H1 (cell line): Measurements from ENCODE around the gene CRISPLD2. TPM values are rescaled to one million over a fixed set of nuclear protein-coding genes. Genes with fewer than 3 reads are reported as not detected.
"Not testable (repeated sequence)": the region's sequence is repeated elsewhere in the genome, so short reads cannot be mapped to it uniquely, and the experiment has no call there.

ENCODE experiments used
- CTCF ChIA-PET: fragments of 300-600 bp; sonication (Branson Sonifier 250); formaldehyde crosslinking; loops from one replicate; lab custom pipeline; 2021; ENCODE audit not compliant: partially characterized antibody; lab: Charles Lee
- POLR2A ChIA-PET: fragments of 300-600 bp; sonication (Branson Sonifier 250); formaldehyde crosslinking; loops from one replicate; lab custom pipeline; 2021; ENCODE audit warnings: inconsistent platforms; ENCODE audit not compliant: partially characterized antibody; lab: Charles Lee
- DNase-seq, 2 experiments: peaks; one replicate each; pipeline versions ENCODE4 v3.0.0 to v3.0.0-alpha.2; 2010 to 2022; ENCODE audit warnings: low spot score in 2 of 2, low read depth in 1 of 2, mixed read lengths in 1 of 2
- FAIRE-seq: peaks from 2 replicates; lab custom pipeline; 2011; peaks lifted over from hg19 to GRCh38; lab: Jason Lieb, UNC
- H2AFZ ChIP-seq: 2 replicates; pipeline ENCODE4 v1.8.1; 2012; ENCODE audit warnings: low read length, inconsistent platforms
- H2AK5ac ChIP-seq: 2 replicates; pipeline ENCODE4 v1.6.1; 2013; ENCODE audit warnings: low read depth, low read length
- H2BK120ac ChIP-seq: replicated peaks from 2 replicates; pipeline ENCODE3; 2013; ENCODE audit warnings: low read depth, low read length, inconsistent platforms
- H2BK12ac ChIP-seq: 2 replicates; pipeline ENCODE4 v1.6.1; 2013; ENCODE audit warnings: low read depth, low read length
- H2BK15ac ChIP-seq: 2 replicates; pipeline ENCODE4 v1.6.1; 2013; ENCODE audit warnings: low read length
- H2BK20ac ChIP-seq: 2 replicates; pipeline ENCODE4 v1.6.1; 2013; ENCODE audit warnings: low read length
- H2BK5ac ChIP-seq: 2 replicates; pipeline ENCODE4 v1.6.1; 2013; ENCODE audit warnings: low read depth, low read length
- H3K14ac ChIP-seq: 2 replicates; pipeline ENCODE4 v1.6.1; 2013; ENCODE audit warnings: inconsistent platforms; ENCODE audit not compliant: insufficient read length
- H3K18ac ChIP-seq: 2 replicates; pipeline ENCODE4 v1.6.1; 2013; ENCODE audit warnings: low read length; ENCODE audit errors: extremely low read depth
- H3K23ac ChIP-seq: 2 replicates; pipeline ENCODE4 v1.6.1; 2013; ENCODE audit warnings: inconsistent platforms; ENCODE audit not compliant: insufficient read length
- H3K23me2 ChIP-seq: 2 replicates; pipeline ENCODE4 v1.6.1; 2013; ENCODE audit warnings: low read depth, low read length
- H3K27ac ChIP-seq: 2 replicates; pipeline ENCODE4 v1.6.1; 2011; ENCODE audit warnings: low read depth, low read length, inconsistent platforms
- H3K27me3 ChIP-seq, 4 experiments: replicated peaks in 1 of 4; 1 replicate in 1 of 4; 2 replicates in 3 of 4; pipeline versions ENCODE4 v1.6.1 to v1.8.1; 2011 to 2013; ENCODE audit warnings: low read length in 3 of 4, mild to moderate bottlenecking in 3 of 4, inconsistent platforms in 2 of 4, mixed read lengths in 2 of 4, moderate library complexity in 1 of 4; ENCODE audit not compliant: control insufficient read depth in 3 of 4, insufficient read depth in 3 of 4; ENCODE audit errors: extremely low read depth in 1 of 4
- H3K36me3 ChIP-seq, 4 experiments: 2 replicates each; pipeline versions ENCODE4 v1.6.1 to v1.8.1; 2011 to 2013; ENCODE audit warnings: mild to moderate bottlenecking in 4 of 4, low read length in 3 of 4, moderate library complexity in 2 of 4, control low read depth in 1 of 4, inconsistent platforms in 1 of 4; ENCODE audit not compliant: insufficient read depth in 4 of 4, control insufficient read depth in 2 of 4
- H3K4ac ChIP-seq: replicated peaks from 2 replicates; pipeline ENCODE3; 2013; ENCODE audit warnings: low read length, low read depth, mixed read lengths, inconsistent platforms; ENCODE audit not compliant: insufficient read length
- H3K4me1 ChIP-seq, 4 experiments: replicated peaks in 1 of 4; 1 replicate in 1 of 4; 2 replicates in 3 of 4; pipeline versions ENCODE4 v1.6.1 to v1.8.1; 2011 to 2013; ENCODE audit warnings: low read length in 3 of 4, inconsistent platforms in 2 of 4, mixed read lengths in 1 of 4; ENCODE audit not compliant: insufficient read depth in 4 of 4, control insufficient read depth in 3 of 4
- H3K4me2 ChIP-seq, 2 experiments: 2 replicates each; pipeline versions ENCODE4 v1.6.1 to v1.8.1; 2011 to 2013; ENCODE audit warnings: low read depth in 2 of 2, low read length in 2 of 2, control low read depth in 1 of 2, inconsistent platforms in 1 of 2, mild to moderate bottlenecking in 1 of 2; ENCODE audit not compliant: insufficient read depth in 1 of 2
- H3K4me3 ChIP-seq, 4 experiments: fragments of 200-600, 300-600 bp in 1 of 4; sonication (generic), shearing (Covaris generic), sonication (Bioruptor Twin) in 1 of 4; 2 replicates each; pipeline versions ENCODE4 v1.5.1 to v1.8.1; 2011 to 2016; ENCODE audit warnings: low read length in 4 of 4, low read depth in 3 of 4, control low read depth in 2 of 4, inconsistent platforms in 2 of 4, mild to moderate bottlenecking in 2 of 4, mixed read lengths in 1 of 4, moderate library complexity in 1 of 4; ENCODE audit not compliant: insufficient read depth in 2 of 4; ENCODE audit errors: extremely low read depth in 1 of 4
- H3K56ac ChIP-seq: replicated peaks from 2 replicates; pipeline ENCODE3; 2013; ENCODE audit warnings: low read depth, mild to moderate bottlenecking, mixed read lengths, low read length, inconsistent platforms; ENCODE audit not compliant: insufficient read length
- H3K79me1 ChIP-seq: 2 replicates; pipeline ENCODE4 v1.6.1; 2013; ENCODE audit warnings: low read depth, low read length, control low read depth
- H3K79me2 ChIP-seq, 2 experiments: 2 replicates each; pipeline versions ENCODE4 v1.6.1 to v1.8.1; 2012 to 2013; ENCODE audit warnings: low read length in 2 of 2, mild to moderate bottlenecking in 2 of 2, inconsistent platforms in 1 of 2; ENCODE audit not compliant: insufficient read depth in 2 of 2, control insufficient read depth in 1 of 2
- H3K9ac ChIP-seq, 4 experiments: replicated peaks in 1 of 4; 1 replicate in 1 of 4; 2 replicates in 3 of 4; pipeline versions ENCODE4 v1.6.1 to v1.8.1; 2011 to 2013; ENCODE audit warnings: low read depth in 3 of 4, low read length in 3 of 4, control low read depth in 2 of 4, mild to moderate bottlenecking in 2 of 4, moderate library complexity in 2 of 4, inconsistent platforms in 1 of 4; ENCODE audit errors: extremely low read depth in 1 of 4
- H3K9me3 ChIP-seq, 2 experiments: 2 replicates each; pipeline versions ENCODE4 v1.6.1 to v1.8.1; 2012 to 2013; ENCODE audit warnings: mild to moderate bottlenecking in 2 of 2, moderate library complexity in 2 of 2, control low read depth in 1 of 2, inconsistent platforms in 1 of 2, low read depth in 1 of 2, low read length in 1 of 2, mixed read lengths in 1 of 2; ENCODE audit not compliant: insufficient read depth in 2 of 2
- H4K20me1 ChIP-seq, 2 experiments: replicated peaks in 1 of 2; 2 replicates each; pipeline versions ENCODE3 to v1.8.1; 2011 to 2013; ENCODE audit warnings: inconsistent platforms in 2 of 2, low read length in 2 of 2, mild to moderate bottlenecking in 1 of 2; ENCODE audit not compliant: insufficient read depth in 2 of 2, control insufficient read depth in 1 of 2
- H4K5ac ChIP-seq: 2 replicates; pipeline ENCODE4 v1.6.1; 2013; ENCODE audit warnings: low read length, low read depth, mixed read lengths, inconsistent platforms; ENCODE audit not compliant: insufficient read length
- H4K8ac ChIP-seq: 2 replicates; pipeline ENCODE4 v1.8.0; 2013; ENCODE audit warnings: mild to moderate bottlenecking, moderate library complexity, low read length, inconsistent platforms; ENCODE audit not compliant: insufficient read depth; ENCODE audit errors: extremely low read depth
- H4K91ac ChIP-seq: replicated peaks from 2 replicates; pipeline ENCODE3; 2013; ENCODE audit warnings: low read length, mixed read lengths, inconsistent platforms; ENCODE audit not compliant: insufficient read length
- WGBS, 2 experiments: shearing (Covaris generic) in 1 of 2; methylation state at CpG; one replicate each; pipeline versions ENCODE4 v1.1.6 to v1.1.7; 2013 to 2015; ENCODE audit warnings: low lambda C conversion rate in 2 of 2, mixed read lengths in 2 of 2, inconsistent platforms in 1 of 2, low coverage in 1 of 2, missing lambda C conversion rate in 1 of 2; ENCODE audit not compliant: insufficient replicate concordance in 2 of 2, insufficient coverage in 1 of 2, insufficient read length in 1 of 2; ENCODE audit errors: extremely low coverage in 1 of 2, missing lambda C conversion rate in 1 of 2; 5-methylcytosine and 5-hydroxymethylcytosine counted together
- polyA plus RNA-seq, 7 experiments: library from polyadenylated mRNA; depleted of rRNA in 3 of 7; stranded (reverse) in 5 of 7; unstranded in 2 of 7; fragments of >200 nt in 5 of 7; fragments of 200-250 nt in 2 of 7; gene quantifications; 1 replicate in 5 of 7; 2 replicates in 1 of 7; 4 replicates in 1 of 7; pipeline versions ENCODE4 v1.2.1 to v1.2.3, GENCODE V29; 2011 to 2013; ENCODE audit warnings: missing spikeins in 2 of 7, mixed read lengths in 2 of 7
- total RNA-seq: library from RNA; stranded (reverse); fragmentation: NEBNext Ultra II Directional; extraction: Animal tissue kit (Norgen Biotek cat#: 25700); gene quantifications from 2 replicates; pipeline ENCODE4 v1.2.1, GENCODE V29; 2021

CRISPLD2 gene
- total and polyA plus RNA-seq, 2 of the 8 experiments (the other 6 are each of a cell fraction or from before 2014, with no cell fraction given): 2.7 to 5.1 TPM

DNA sequence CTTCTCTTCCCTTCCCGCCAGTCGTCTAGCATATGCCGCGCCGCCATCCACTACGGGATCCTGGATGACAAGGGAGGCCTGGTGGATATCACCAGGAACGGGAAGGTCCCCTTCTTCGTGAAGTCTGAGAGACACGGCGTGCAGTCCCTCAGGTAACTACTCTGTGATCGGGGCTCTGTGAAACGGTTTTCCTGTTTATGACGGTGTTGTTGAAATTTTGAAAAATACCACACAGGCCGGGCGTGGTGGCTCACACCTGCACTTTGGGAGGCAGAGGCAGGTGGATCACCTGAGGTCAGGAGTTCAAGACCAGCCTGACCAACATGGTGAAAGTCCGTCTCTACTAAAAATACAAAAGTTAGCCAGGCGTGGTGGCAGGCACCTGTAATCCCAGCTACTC lies 53.2 kb downstream of the CRISPLD2 start:
- H4K8ac ChIP-seq, H3K14ac ChIP-seq, H3K4ac ChIP-seq, H2AK5ac ChIP-seq, H3K4me1 ChIP-seq, FAIRE-seq, H3K23ac ChIP-seq, H3K79me2 ChIP-seq, H2BK15ac ChIP-seq, H3K23me2 ChIP-seq, H4K91ac ChIP-seq, H3K4me2 ChIP-seq, DNase-seq, H2BK120ac ChIP-seq, CTCF ChIA-PET, H3K18ac ChIP-seq, H4K5ac ChIP-seq, H4K20me1 ChIP-seq, POLR2A ChIA-PET, H3K56ac ChIP-seq, H3K36me3 ChIP-seq, H3K27me3 ChIP-seq, H2BK12ac ChIP-seq, H3K79me1 ChIP-seq, H3K4me3 ChIP-seq, H2BK20ac ChIP-seq, H2AFZ ChIP-seq, H2BK5ac ChIP-seq, H3K9ac ChIP-seq, H3K9me3 ChIP-seq, H3K27ac ChIP-seq: not testable (repeated sequence)
- WGBS, 2 experiments: 96% methylated on average over 17 of the region's 17 CpGs; no CpG with 5 or more reads in 1 of the 2 experiments
